Parietal lobe (tissue), 1 donor: ENCODE measurements around the gene GSTM2. TPM values are rescaled to one million over a fixed set of nuclear protein-coding genes. Genes with fewer than 3 reads are reported as not detected.

Source experiments
- total RNA-seq: library from RNA; depleted of rRNA; stranded (reverse); fragments of >200 nt; gene quantifications from one replicate; pipeline ENCODE4 v1.2.3, GENCODE V29; 2014

The GSTM2 gene
- total RNA-seq: 34.4 TPM

GRCh38 chr1:109667452-109668122 lies at the start of gene GSTM2:
GSTM2 (plus strand) TSS chr1:109668057; CDS start chr1:109668116, 59 bp downstream.

GRCh38 chr1:109619576-109620400 lies 48.1 kb upstream of the GSTM2 start, which contains the start of the genes AMPD2 and GNAT2:
AMPD2 (plus strand) TSS chr1:109619837; CDS start chr1:109621176, 1,339 bp downstream.
GNAT2 (minus strand) TSS chr1:109619616; CDS start chr1:109612870, 6,746 bp downstream.

GRCh38 chr1:109655615-109656519 lies 12.0 kb upstream of the GSTM2 start, which contains the start of gene GSTM4:
GSTM4 (plus strand) TSS chr1:109656099; CDS start chr1:109656390, 291 bp downstream.

GRCh38 chr1:109687641-109688499 lies 20.0 kb downstream of the GSTM2 start, which contains the start of gene GSTM1:
GSTM1 (plus strand) TSS chr1:109687817; CDS start chr1:109687874, 57 bp downstream.

GRCh38 chr1:109711593-109712320 lies 43.9 kb downstream of the GSTM2 start, which contains the start of gene GSTM5:
GSTM5 (plus strand) TSS chr1:109712251; CDS start chr1:109712313, 62 bp downstream.

Other genes with a start within 250 kb of the GSTM2 start
- 37.2 TPM for gene PSMA5, start 241.6 kb upstream of the GSTM2 start, total RNA-seq
- gene SYPL2, start 201.5 kb upstream of the GSTM2 start, total RNA-seq: not detected
- gene ATXN7L2, start 184.2 kb upstream of the GSTM2 start, total RNA-seq: 9.4 TPM
- 7.5 TPM for gene CYB561D1, start 174.0 kb upstream of the GSTM2 start, total RNA-seq
- gene AMIGO1, start 158.3 kb upstream of the GSTM2 start, total RNA-seq: 13.1 TPM
- gene GPR61, start 128.2 kb upstream of the GSTM2 start, total RNA-seq: 5.9 TPM
- gene GNAI3, start 119.4 kb upstream of the GSTM2 start, total RNA-seq: 16.6 TPM
- gene GNAT2, start 48.4 kb upstream of the GSTM2 start, total RNA-seq: not detected
- 82.0 TPM for gene AMPD2, start 48.2 kb upstream of the GSTM2 start, total RNA-seq
- gene GSTM4, start 12.0 kb upstream of the GSTM2 start, total RNA-seq: 6.6 TPM
- 10.3 TPM for gene GSTM1, start 19.8 kb downstream of the GSTM2 start, total RNA-seq
- 4.7 TPM for gene GSTM5, start 44.2 kb downstream of the GSTM2 start, total RNA-seq
- 55.7 TPM for gene GSTM3, start 73.0 kb downstream of the GSTM2 start, total RNA-seq
- not detected for gene EPS8L3, start 95.9 kb downstream of the GSTM2 start, total RNA-seq
- 3.8 TPM for gene CSF1, start 242.8 kb downstream of the GSTM2 start, total RNA-seq